ENCODE measurements around the gene LONP2.

GRCh38 chr16:48215738-48216137 is 28.4 kb upstream of the LONP2 start:
- TF ChIP-seq CTCF (IDR thresholded peaks at IDR 0.05): no peak
- TF ChIP-seq POLR2A (IDR thresholded peaks at IDR 0.05): no peak
